Measurements from ENCODE around the gene CSAG3.
"Not testable (repeated sequence)": the region's sequence is repeated elsewhere in the genome, so short reads cannot be mapped to it uniquely, and the experiment has no call there.

Gene CSAG3

DNA sequence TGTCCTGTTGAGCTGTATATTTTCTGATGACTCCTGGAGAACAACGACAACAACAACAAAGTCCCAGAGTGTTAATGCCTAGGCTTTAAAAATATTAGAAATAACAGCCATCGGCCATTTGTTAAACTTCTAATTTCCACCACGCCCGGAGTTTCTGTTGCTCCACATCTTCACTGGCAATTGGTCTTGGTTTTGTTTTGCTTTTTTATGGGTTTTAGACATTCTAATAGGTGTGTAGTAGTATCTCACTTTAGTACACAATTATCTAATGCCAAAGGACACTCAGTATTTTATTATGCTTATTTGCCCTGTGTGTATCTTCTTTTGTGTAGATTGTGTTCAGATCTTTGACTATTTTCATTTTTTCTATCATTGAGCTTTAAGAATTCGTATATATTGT is 20.5 kb upstream of the CSAG3 start:
- ChIA-PET POLR2A (no interaction called here), CTCF (no interaction called here)
- no peak for TF ChIP-seq HDGF (IDR thresholded peaks at IDR 0.05; ENCODE audit: borderline replicate concordance)
- DNase-seq (ENCODE audit: extremely low spot score) = no peak

DNA sequence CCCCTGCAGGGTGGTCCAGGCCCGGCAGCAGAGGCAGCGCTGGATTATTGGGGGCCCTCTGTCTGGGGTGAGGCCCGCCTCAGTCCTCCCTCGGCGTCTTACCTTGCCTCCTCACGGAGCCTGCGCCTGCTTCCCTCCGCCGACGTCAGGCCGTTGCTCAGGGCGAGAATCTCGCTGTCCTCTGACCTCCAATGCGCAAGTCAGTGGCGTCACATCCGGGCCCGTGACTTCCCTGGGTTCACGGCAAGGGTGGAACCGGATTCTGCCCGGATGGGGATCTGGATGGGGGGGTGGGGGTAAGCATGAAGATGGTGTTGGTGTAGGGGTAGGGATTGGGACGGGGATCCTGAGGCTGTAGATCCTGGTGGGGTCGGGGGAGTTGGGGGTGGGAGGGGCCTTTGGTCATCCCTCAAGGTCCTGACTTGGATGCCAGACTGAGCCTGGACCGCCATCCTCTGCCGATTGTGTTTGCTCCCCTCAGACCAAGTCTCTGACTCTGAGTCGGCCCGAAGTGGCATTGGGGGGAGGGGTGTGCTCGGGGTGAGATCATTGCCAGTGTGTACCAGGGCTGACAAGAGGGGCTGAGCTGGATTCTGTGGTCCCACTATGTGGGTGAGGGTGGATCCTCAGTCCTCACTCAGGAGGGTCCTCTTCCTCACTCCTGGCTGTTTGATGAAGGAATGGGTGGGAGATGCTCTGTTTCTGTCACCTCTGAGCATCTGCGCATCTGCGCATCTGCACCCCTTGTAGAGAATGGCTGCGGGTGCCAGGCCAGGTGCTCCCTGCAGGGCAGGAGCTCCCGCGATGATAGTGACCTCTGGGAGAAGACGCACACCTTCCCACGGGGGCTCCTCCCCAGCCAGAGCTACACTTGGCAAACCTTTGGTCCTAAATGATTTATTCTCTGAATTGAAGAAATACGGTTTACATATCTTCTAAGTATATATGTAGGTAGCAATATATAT is 5.0 kb upstream of the CSAG3 start, which contains the start of gene MAGEA2:
MAGEA2 (minus strand) TSS at position 157 of the 965 bp plus-strand sequence. CDS start 2,479 bp downstream, outside the sequence.
- CTCF ChIA-PET; DNase-seq (ENCODE audit: extremely low spot score); POLR2A ChIA-PET: not testable (repeated sequence)

DNA sequence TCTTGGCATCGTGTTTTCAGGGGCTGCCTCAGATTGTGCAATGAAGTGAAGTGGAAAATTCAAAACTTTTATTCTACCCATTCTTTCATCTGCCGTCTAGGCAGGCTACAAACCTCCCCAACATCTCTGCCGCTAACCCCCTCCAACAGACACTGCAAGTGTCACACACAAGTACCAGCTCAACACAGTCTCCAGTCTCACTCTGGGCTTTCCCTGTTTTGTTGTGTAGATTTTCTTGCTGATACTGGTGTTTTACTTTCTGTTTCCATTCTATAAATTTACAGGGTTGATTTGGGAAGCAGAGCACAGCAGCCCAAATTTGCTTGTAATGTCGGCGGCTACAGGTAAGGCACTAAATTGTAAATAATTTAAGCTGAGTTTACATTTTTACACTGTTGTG is 4.1 kb upstream of the CSAG3 start:
- POLR2A ChIA-PET; CTCF ChIA-PET; DNase-seq (ENCODE audit: extremely low spot score): not testable (repeated sequence)

DNA sequence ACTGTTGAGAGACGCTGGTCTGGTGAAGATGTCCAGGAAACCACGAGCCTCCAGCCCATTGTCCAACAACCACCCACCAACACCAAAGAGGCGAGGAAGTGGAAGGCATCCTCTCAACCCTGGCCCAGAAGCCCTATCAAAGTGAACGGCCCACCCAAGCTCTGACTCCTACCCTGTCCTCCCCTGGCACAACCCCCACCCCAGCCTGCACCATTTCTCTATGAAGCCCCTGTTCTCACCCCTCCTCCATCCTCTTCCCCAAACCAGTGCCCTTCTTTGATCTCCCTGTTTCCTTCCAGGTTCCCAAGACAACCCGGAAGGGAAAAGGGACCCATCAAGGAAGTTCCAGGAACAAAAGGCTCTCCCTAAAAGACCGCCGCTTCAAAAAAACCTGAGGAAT is 526 bp downstream of the CSAG3 start:
- CTCF ChIA-PET; POLR2A ChIA-PET; DNase-seq (ENCODE audit: extremely low spot score): not testable (repeated sequence)

DNA sequence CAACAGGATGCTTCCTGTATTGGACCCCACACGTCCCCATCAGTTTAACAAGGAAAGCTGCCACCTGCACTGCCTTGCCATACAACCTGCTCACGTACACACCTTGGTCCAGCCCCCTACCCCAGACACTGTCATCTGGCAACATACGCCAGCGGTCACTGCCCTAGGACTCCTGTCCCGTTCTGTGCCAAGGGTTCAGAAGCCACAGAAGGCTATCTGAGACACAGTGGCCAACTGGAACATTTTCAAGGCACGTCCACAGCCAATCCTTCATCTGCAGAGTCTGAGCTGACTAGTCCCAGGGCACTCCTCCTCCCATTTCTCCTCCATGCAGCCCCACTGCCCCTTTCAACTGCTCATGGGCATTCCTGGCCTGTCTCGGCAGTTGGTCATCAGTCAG is 2.6 kb downstream of the CSAG3 start:
- POLR2A ChIA-PET; DNase-seq (ENCODE audit: extremely low spot score); CTCF ChIA-PET: not testable (repeated sequence)

DNA sequence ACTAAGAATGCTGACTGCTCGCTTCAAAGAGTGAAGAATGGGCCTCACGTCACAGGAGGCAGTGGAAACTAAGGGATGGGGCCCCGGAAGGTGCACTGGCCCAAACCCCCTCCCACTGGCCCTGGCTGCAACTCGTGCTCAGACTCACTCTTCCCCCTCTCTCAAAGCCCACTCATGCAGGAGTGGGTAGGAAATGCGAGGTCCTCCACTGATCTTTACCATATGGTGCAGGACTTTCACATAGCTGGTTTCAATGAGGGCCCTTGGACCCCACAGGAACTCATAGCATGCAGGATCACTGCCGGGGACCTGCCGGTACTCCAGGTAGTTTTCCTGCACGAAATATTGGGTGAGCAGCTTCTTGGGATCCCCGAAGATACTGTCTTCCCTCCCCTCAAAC is 7.5 kb downstream of the CSAG3 start:
- POLR2A ChIA-PET; DNase-seq (ENCODE audit: extremely low spot score); CTCF ChIA-PET: not testable (repeated sequence)

DNA sequence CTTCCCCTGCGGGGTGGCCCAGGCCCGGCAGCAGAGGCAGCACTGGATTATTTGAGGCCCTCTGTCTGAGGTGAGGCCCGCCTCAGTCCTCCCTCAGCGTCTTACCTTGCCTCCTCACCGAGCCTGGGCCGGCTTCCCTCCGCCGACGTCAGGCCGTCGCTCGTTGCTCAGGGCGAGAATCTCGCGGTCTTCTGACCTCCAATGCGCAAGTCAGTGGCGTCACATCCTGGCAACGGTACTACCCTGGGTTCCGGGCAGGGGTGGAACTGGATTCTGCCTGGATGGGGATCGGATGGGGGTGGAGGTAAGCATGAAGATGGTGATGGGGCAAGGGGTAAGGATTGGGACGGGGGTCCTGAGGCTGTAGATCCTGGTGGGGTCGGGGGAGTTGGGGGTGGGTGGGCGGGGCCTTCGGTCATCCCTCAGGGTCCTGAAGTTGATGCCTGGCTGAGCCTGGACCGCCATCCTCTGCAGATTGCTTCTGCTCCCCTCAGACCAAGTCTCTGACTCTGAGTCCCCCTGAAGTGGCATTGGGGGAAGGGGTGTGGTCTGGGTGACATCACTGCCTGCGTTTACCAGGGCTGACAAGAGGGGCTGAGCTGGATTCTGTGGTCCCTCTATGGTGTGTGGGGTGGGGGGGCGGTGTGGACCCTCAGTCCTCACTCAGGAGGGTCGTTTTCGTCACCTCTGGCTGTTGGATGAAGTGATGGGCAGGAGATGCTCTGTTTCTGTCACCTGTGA is 10.7 kb downstream of the CSAG3 start, which contains the start of gene MAGEA6:
MAGEA6 (minus strand) TSS at position 141 of the 741 bp plus-strand sequence. CDS start 2,039 bp downstream, outside the sequence.
- POLR2A ChIA-PET; CTCF ChIA-PET; DNase-seq (ENCODE audit: extremely low spot score): not testable (repeated sequence)

DNA sequence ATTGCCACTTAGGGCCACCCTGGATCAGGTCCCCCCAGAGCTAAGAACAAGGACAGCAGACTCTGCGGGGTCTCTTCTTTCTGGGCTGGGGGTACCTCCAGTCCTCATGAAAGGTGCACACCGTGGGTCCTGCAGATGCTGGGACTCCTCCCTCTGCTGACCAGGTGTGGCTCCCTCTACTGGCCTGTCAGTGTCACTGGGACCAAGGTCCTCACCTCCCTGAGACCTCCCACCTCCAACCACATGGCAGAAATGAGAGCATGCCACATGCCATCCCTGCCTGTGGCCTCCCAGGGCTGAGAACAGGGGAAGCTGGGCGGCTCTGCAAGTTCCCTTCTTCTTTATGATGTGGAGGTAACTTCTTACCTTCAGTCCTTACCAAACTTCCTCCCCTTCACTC is 28.0 kb downstream of the CSAG3 start:
- POLR2A ChIA-PET; CTCF ChIA-PET; DNase-seq (ENCODE audit: extremely low spot score): not testable (repeated sequence)

DNA sequence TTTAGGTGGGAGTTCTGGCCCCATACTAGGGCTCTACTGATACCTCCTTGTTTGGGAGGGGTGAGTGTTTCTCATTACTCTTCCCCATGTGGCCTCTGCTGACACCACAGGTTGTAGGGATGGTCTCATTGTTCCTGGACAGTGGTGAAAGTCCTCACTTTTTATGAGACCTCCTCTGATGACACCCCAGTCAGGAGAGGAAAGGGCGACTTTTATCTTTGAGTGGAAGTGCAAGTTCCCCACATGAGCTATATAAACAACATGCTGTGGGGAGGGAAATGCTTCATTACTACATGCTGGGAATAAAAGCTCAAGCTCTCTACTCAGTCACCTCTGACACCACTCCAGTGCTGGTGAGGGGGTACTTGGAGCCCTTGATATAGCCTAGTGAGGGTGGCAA is 39.9 kb downstream of the CSAG3 start:
- ChIA-PET CTCF (interaction anchor here (0.6 kb wide), 1 partner anchor 1120 kb away, joined by 3 read pairs; no protein-coding TSS in a partner anchor), POLR2A (no interaction called here)
- no peak for TF ChIP-seq FOXK2 (IDR thresholded peaks at IDR 0.05)
- TF ChIP-seq LEF1 (IDR thresholded peaks at IDR 0.05; ENCODE audit: borderline replicate concordance) = no peak
- TF ChIP-seq FOXM1 (IDR thresholded peaks at IDR 0.05; ENCODE audit: borderline replicate concordance) = no peak
- TF ChIP-seq TARDBP (IDR thresholded peaks at IDR 0.05) = no peak
- no peak for TF ChIP-seq NFRKB (IDR thresholded peaks at IDR 0.05)
- no peak for TF ChIP-seq ZNF384 (IDR thresholded peaks at IDR 0.05)
- no peak for TF ChIP-seq HDGF (IDR thresholded peaks at IDR 0.05; ENCODE audit: borderline replicate concordance)
- TF ChIP-seq ELF4 (IDR thresholded peaks at IDR 0.05) = no peak
- TF ChIP-seq L3MBTL2 (conservative IDR thresholded peaks at IDR 0.05) = no peak
- TF ChIP-seq, protein P1, sequence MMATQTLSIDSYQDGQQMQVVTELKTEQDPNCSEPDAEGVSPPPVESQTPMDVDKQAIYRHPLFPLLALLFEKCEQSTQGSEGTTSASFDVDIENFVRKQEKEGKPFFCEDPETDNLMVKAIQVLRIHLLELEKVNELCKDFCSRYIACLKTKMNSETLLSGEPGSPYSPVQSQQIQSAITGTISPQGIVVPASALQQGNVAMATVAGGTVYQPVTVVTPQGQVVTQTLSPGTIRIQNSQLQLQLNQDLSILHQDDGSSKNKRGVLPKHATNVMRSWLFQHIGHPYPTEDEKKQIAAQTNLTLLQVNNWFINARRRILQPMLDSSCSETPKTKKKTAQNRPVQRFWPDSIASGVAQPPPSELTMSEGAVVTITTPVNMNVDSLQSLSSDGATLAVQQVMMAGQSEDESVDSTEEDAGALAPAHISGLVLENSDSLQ (IDR thresholded peaks at IDR 0.05) = no peak
- no peak for DNase-seq (ENCODE audit: extremely low spot score)

DNA sequence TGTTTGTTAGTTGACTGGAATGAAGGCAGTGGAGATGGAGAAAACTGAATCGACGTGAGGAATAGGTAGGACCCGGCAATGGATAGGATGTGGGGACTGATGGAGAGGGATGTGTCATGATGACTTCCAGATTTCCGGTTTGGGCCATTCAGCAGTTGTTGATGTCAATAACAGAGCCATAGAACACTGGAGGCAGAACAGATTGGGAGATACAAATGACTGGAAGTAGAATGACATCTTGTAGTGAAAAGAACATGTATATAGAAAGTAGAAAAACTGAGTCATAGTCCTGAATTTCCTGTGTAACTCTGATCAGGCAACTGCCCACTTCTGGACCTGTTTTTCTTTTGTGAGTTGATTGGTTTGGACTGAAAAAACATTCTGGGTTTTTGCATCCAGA is 47.0 kb downstream of the CSAG3 start:
- CTCF ChIA-PET = no interaction called here
- TF ChIP-seq SUZ12 (IDR thresholded peaks at IDR 0.05) (no peak), ZNF384 (IDR thresholded peaks at IDR 0.05) (no peak), TARDBP (IDR thresholded peaks at IDR 0.05) (no peak), FOXA1 (IDR thresholded peaks at IDR 0.05) (no peak), LEF1 (IDR thresholded peaks at IDR 0.05; ENCODE audit: borderline replicate concordance) (no peak), ELF4 (IDR thresholded peaks at IDR 0.05) (no peak)
- TF ChIP-seq, protein P1 (IDR thresholded peaks at IDR 0.05) = no peak
- POLR2A ChIA-PET = no interaction called here
- DNase-seq (ENCODE audit: extremely low spot score) = no peak

Data from HEK293T (cell line).